ENCODE results near the gene MT1A.
A peak's percentile ranks its signal among the peaks of the same experiment; 100 is the strongest.
"Not testable (repeated sequence)": the region's sequence is repeated elsewhere in the genome, so short reads cannot be mapped to it uniquely, and the experiment has no call there.

The MT1A gene

GRCh38 chr16:56647641-56648431 lies 9.4 kb downstream of the MT1A start:
- Mint-ChIP-seq H3K4me1 (ENCODE audit: low read depth) (peaks cover 15% of the 10 kb centered on the region), H3K9me3 (no peaks in the 10 kb centered on the region), H3K27me3 (peaks cover 35% of the 10 kb centered on the region), H3K4me3 (no peak overlapping the region), H3K36me3 (ENCODE audit: low read depth) (no peaks in the 10 kb centered on the region), H3K27ac (no peak overlapping the region)
- DNase-seq = no peak

- Mint-ChIP-seq H3K4me1 (ENCODE audit: low read depth) (peaks cover 1% of the 10 kb centered on the region), H3K27me3 (peaks cover 37% of the 10 kb centered on the region), H3K36me3 (ENCODE audit: low read depth) (no peaks in the 10 kb centered on the region), H3K4me3 (no peak overlapping the region), H3K9me3 (no peaks in the 10 kb centered on the region), H3K27ac (no peak overlapping the region)
- DNase-seq = no peak
Measured at GRCh38 chr16:56649271-56649670, 10.8 kb downstream of the MT1A start.

DNA sequence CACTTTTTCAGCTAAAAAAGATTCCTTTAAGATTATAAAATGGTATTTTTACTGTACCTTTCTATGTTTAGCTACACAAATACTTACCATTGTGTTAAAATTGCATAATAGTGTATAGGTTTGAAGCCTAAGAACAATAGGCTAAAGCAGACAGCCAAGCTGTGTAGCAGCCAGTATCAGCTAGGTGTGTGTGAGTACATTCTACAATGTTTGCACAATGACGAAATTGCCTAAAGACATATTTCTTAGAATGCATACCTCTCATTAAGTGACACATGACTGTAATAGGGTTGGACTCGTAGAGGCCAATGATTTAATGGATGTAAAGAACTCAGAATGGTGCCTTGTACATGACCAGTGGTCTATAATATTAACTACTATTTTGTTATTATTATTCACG lies 11.4 kb downstream of the MT1A start:
- DNase-seq = no peak
- no peaks in the 10 kb centered on the region for H3K4me1 Mint-ChIP-seq (ENCODE audit: low read depth)
- H3K9me3 Mint-ChIP-seq = no peaks in the 10 kb centered on the region
- no peak overlapping the region for H3K4me3 Mint-ChIP-seq
- no peaks in the 10 kb centered on the region for H3K36me3 Mint-ChIP-seq (ENCODE audit: low read depth)
- peaks cover 37% of the 10 kb centered on the region for H3K27me3 Mint-ChIP-seq
- no peak overlapping the region for H3K27ac Mint-ChIP-seq

DNA sequence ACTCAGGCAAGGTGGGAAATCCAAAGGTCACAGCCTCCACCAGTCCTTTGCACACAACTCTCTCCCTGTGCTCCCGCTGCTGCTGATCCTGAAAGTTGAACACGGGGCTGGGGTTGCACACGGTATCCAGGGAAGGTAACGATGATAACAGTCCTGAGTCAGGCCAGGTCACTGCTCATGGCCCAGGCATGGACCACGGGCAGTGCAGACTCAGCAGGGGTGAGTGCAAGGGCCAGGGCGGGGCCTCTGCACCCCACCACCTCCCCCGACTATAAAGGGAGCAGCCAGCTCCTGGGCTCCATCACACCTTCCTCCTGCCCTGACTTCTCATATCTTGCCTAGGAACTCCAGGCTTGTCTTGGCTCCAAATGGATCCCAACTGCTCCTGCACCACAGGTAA lies 13.1 kb downstream of the MT1A start, which contains the start of gene MT1B:
MT1B (plus strand) TSS at position 301 of the 400 bp plus-strand sequence; CDS start at position 369, 68 bp downstream.
- peaks cover 37% of the 10 kb centered on the region for H3K27me3 Mint-ChIP-seq

GRCh38 chr16:56652600-56652999 lies 14.1 kb downstream of the MT1A start:
- H3K27me3 Mint-ChIP-seq = peaks cover 33% of the 10 kb centered on the region
- H3K4me3 Mint-ChIP-seq = no peak overlapping the region
- no peaks in the 10 kb centered on the region for H3K36me3 Mint-ChIP-seq (ENCODE audit: low read depth)
- no peaks in the 10 kb centered on the region for H3K9me3 Mint-ChIP-seq
- no peak for DNase-seq
- H3K4me1 Mint-ChIP-seq (ENCODE audit: low read depth) = peaks cover 6% of the 10 kb centered on the region
- H3K27ac Mint-ChIP-seq = no peak overlapping the region

More for the DNA sequence above, 13.1 kb downstream of the MT1A start, which contains the start of gene MT1B:
- DNase-seq = no peak
- Mint-ChIP-seq H3K4me1 (ENCODE audit: low read depth) (no peaks in the 10 kb centered on the region), H3K36me3 (ENCODE audit: low read depth) (no peaks in the 10 kb centered on the region), H3K4me3 (no peak within 1 kb of the TSS), H3K27ac (no peak within 1 kb of the TSS), H3K9me3 (no peaks in the 10 kb centered on the region)

GRCh38 chr16:56653218-56653617 lies 14.8 kb downstream of the MT1A start:
- Mint-ChIP-seq H3K9me3 (no peaks in the 10 kb centered on the region), H3K4me1 (ENCODE audit: low read depth) (peaks cover 10% of the 10 kb centered on the region), H3K4me3 (no peak overlapping the region), H3K27ac (no peak overlapping the region), H3K27me3 (peaks cover 33% of the 10 kb centered on the region), H3K36me3 (ENCODE audit: low read depth) (peaks cover 2% of the 10 kb centered on the region)
- DNase-seq = no peak

- Mint-ChIP-seq H3K36me3 (ENCODE audit: low read depth) (peaks cover 2% of the 10 kb centered on the region), H3K27me3 (peaks cover 3% of the 10 kb centered on the region), H3K9me3 (no peaks in the 10 kb centered on the region), H3K4me1 (ENCODE audit: low read depth) (peaks cover 25% of the 10 kb centered on the region), H3K27ac (peak within 1 kb of the TSS; percentile 75), H3K4me3 (peak within 1 kb of the TSS; percentile 86)
- peak; percentile 83 for DNase-seq
Measured at GRCh38 chr16:56657555-56658326, 19.3 kb downstream of the MT1A start, which contains the start of gene MT1F. Gene MT1F (plus strand): TSS chr16:56657959. CDS start chr16:56658059, 100 bp downstream.

GRCh38 chr16:56658327-56658875 lies 19.9 kb downstream of the MT1A start:
- Mint-ChIP-seq H3K27ac (no peak overlapping the region), H3K4me1 (ENCODE audit: low read depth) (peaks cover 28% of the 10 kb centered on the region), H3K9me3 (no peaks in the 10 kb centered on the region), H3K36me3 (ENCODE audit: low read depth) (peaks cover 2% of the 10 kb centered on the region), H3K4me3 (peak overlapping the region; percentile 86), H3K27me3 (no peaks in the 10 kb centered on the region)
- DNase-seq = no peak

GRCh38 chr16:56662357-56663354 lies 24.2 kb downstream of the MT1A start:
- Mint-ChIP-seq H3K27ac (peak overlapping the region; percentile 85), H3K4me3 (peak overlapping the region; percentile 80), H3K9me3 (no peaks in the 10 kb centered on the region), H3K36me3 (ENCODE audit: low read depth) (peaks cover 3% of the 10 kb centered on the region), H3K27me3 (peaks cover 15% of the 10 kb centered on the region), H3K4me1 (ENCODE audit: low read depth) (peaks cover 26% of the 10 kb centered on the region)
- DNase-seq = peak; percentile 63

- Mint-ChIP-seq H3K4me1 (ENCODE audit: low read depth) (peaks cover 29% of the 10 kb centered on the region), H3K27me3 (peaks cover 32% of the 10 kb centered on the region)
Measured at GRCh38 chr16:56664506-56664905, 26.0 kb downstream of the MT1A start.

GRCh38 chr16:56665286-56666261 lies 27.1 kb downstream of the MT1A start:
- H3K27me3 Mint-ChIP-seq = peaks cover 42% of the 10 kb centered on the region
- not testable (repeated sequence) for DNase-seq; H3K27ac Mint-ChIP-seq; H3K4me3 Mint-ChIP-seq; H3K36me3 Mint-ChIP-seq (ENCODE audit: low read depth); H3K9me3 Mint-ChIP-seq
- peaks cover 33% of the 10 kb centered on the region for H3K4me1 Mint-ChIP-seq (ENCODE audit: low read depth)

More at GRCh38 chr16:56664506-56664905, 26.0 kb downstream of the MT1A start:
- no peak overlapping the region for H3K27ac Mint-ChIP-seq
- H3K4me3 Mint-ChIP-seq = no peak overlapping the region
- peaks cover 1% of the 10 kb centered on the region for H3K36me3 Mint-ChIP-seq (ENCODE audit: low read depth)
- no peaks in the 10 kb centered on the region for H3K9me3 Mint-ChIP-seq
- DNase-seq = no peak

GRCh38 chr16:56667581-56668571 lies 29.4 kb downstream of the MT1A start, which contains the start of gene MT1G:
Gene MT1G (minus strand): TSS chr16:56668065. CDS start chr16:56667993, 72 bp downstream.
- H3K36me3 Mint-ChIP-seq (ENCODE audit: low read depth) = peaks cover 1% of the 10 kb centered on the region
- H3K9me3 Mint-ChIP-seq = no peaks in the 10 kb centered on the region
- peaks cover 24% of the 10 kb centered on the region for H3K4me1 Mint-ChIP-seq (ENCODE audit: low read depth)
- DNase-seq = peak; percentile 59
- peak within 1 kb of the TSS; percentile 64 for H3K4me3 Mint-ChIP-seq
- no peak within 1 kb of the TSS for H3K27ac Mint-ChIP-seq
- H3K27me3 Mint-ChIP-seq = peaks cover 65% of the 10 kb centered on the region
